HepG2 (cell line): Measurements from ENCODE around the gene PARP1. TPM values are rescaled to one million over a fixed set of nuclear protein-coding genes. Genes with fewer than 3 reads are reported as not detected.

Experiments
- ATAC-seq: fragments of 200-7000 bp; cut with Tn5 transposase; 3 replicates; pipeline ENCODE4 v1.9.1; 2020; ENCODE audit warnings: mild to moderate bottlenecking, moderate library complexity
- BruUV-seq: library from RNA; stranded (reverse); fragments of 400-500 nt; replicated peaks from 2 replicates; lab custom pipeline; 2021; lab: Mats Ljungman, UMichigan
- CTCF ChIA-PET: fragments of 300-600 bp; formaldehyde crosslinking; extraction: SDS; loops from one replicate; lab custom pipeline; 2021; ENCODE audit warnings: low total read pairs, inconsistent platforms, low intra/inter-chr PET ratio; lab: Yijun Ruan, JAX
- POLR2A ChIA-PET: fragments of 350-600 bp; sonication (Branson Sonifier 250); formaldehyde crosslinking; loops from one replicate; lab custom pipeline; 2020; ENCODE audit warnings: antibody characterized with exemption, inconsistent platforms; lab: Yijun Ruan, JAX
- DNase-seq: peaks from one replicate; pipeline ENCODE4 v3.0.0-alpha.2; 2015; ENCODE audit warnings: low spot score
- FAIRE-seq: peaks from 3 replicates; lab custom pipeline; 2011; peaks lifted over from hg19 to GRCh38; lab: Jason Lieb, UNC
- H2AFZ ChIP-seq: one replicate; pipeline ENCODE4 v1.6.1; 2011; ENCODE audit warnings: low read length, inconsistent platforms
- H3K27ac ChIP-seq: fragments of 300-600 bp; 3 replicates; pipeline ENCODE4 v1.8.0; 2011; ENCODE audit warnings: mixed run types, mild to moderate bottlenecking, mixed read lengths, low read length, inconsistent platforms; ENCODE audit not compliant: insufficient read depth; ENCODE audit errors: extremely low read length
- H3K27me3 ChIP-seq, 2 experiments: fragments of 200-600 bp in 1 of 2; 2 replicates in 1 of 2; 3 replicates in 1 of 2; pipeline versions ENCODE4 v1.6.0 to v1.8.0; 2011; ENCODE audit warnings: low read length in 2 of 2, mild to moderate bottlenecking in 2 of 2, moderate library complexity in 2 of 2, inconsistent platforms in 1 of 2; ENCODE audit not compliant: insufficient read depth in 2 of 2, control insufficient read depth in 1 of 2
- H3K36me3 ChIP-seq, 2 experiments: fragments of 200-600 bp in 1 of 2; replicated peaks in 1 of 2; 2 replicates in 1 of 2; 3 replicates in 1 of 2; pipeline versions ENCODE4 v1.5.1 to v1.8.0; 2011; ENCODE audit warnings: low read length in 2 of 2, inconsistent platforms in 1 of 2; ENCODE audit not compliant: insufficient read depth in 2 of 2, control insufficient read depth in 1 of 2
- H3K4me1 ChIP-seq: 2 replicates; pipeline ENCODE4 v1.5.1; 2012; ENCODE audit warnings: low read length, inconsistent platforms; ENCODE audit not compliant: insufficient read depth
- H3K4me2 ChIP-seq: 2 replicates; pipeline ENCODE4 v1.6.0; 2011; ENCODE audit warnings: low read depth, low read length, inconsistent platforms
- H3K4me3 ChIP-seq, 3 experiments: fragments of 200-600 bp in 1 of 3; sonication (generic), shearing (Covaris generic) in 1 of 3; replicated peaks in 1 of 3; 2 replicates each; pipeline ENCODE4 v1.5.1; 2011 to 2016; ENCODE audit warnings: low read length in 3 of 3, inconsistent platforms in 2 of 3, low read depth in 2 of 3, mild to moderate bottlenecking in 2 of 3, control low read depth in 1 of 3, mixed read lengths in 1 of 3; ENCODE audit not compliant: insufficient read depth in 1 of 3
- H3K79me2 ChIP-seq: one replicate; pipeline ENCODE4 v1.6.1; 2011; ENCODE audit warnings: low read length, inconsistent platforms; ENCODE audit not compliant: insufficient read depth
- H3K9ac ChIP-seq: 2 replicates; pipeline ENCODE4 v1.6.0; 2011; ENCODE audit warnings: mild to moderate bottlenecking, low read depth, low read length, inconsistent platforms; ENCODE audit not compliant: insufficient read depth
- H3K9me3 ChIP-seq: 2 replicates; pipeline ENCODE4 v1.5.1; 2012; ENCODE audit warnings: mild to moderate bottlenecking, low read length
- H4K20me1 ChIP-seq: 2 replicates; pipeline ENCODE4 v1.6.0; 2011; ENCODE audit warnings: inconsistent platforms, mild to moderate bottlenecking, low read length, moderate library complexity; ENCODE audit not compliant: insufficient read depth
- ARNT2 ChIP-seq: sonication (generic); formaldehyde crosslinking; IDR thresholded peaks from 2 replicates; pipeline ENCODE4 v1.8.0; 2022; ENCODE audit warnings: mild to moderate bottlenecking, low read depth, missing genetic modification reagents, moderate library complexity
- HDAC1 ChIP-seq: sonication (generic); formaldehyde crosslinking; IDR thresholded peaks from 2 replicates; pipeline ENCODE4 v1.5.1; 2020; ENCODE audit warnings: mild to moderate bottlenecking, missing genetic modification reagents
- HOXA5 ChIP-seq: sonication (generic); formaldehyde crosslinking; IDR thresholded peaks from 2 replicates; pipeline ENCODE4 v1.4.0; 2020; ENCODE audit warnings: missing genetic modification reagents
- KDM1A ChIP-seq: IDR thresholded peaks from 2 replicates; pipeline ENCODE4 v1.6.1; 2016; ENCODE audit warnings: missing compliant biosample characterization
- POLR2AphosphoS5 ChIP-seq: IDR thresholded peaks from 2 replicates; pipeline ENCODE4 v1.6.1; 2012; ENCODE audit warnings: low read depth, low read length
- PREB ChIP-seq: sonication (generic); formaldehyde crosslinking; IDR thresholded peaks from 2 replicates; pipeline ENCODE4 v1.4.0; 2020; ENCODE audit warnings: missing genetic modification reagents
- RFX1 ChIP-seq: fragments of 450-650 bp; IDR thresholded peaks from 2 replicates; pipeline ENCODE4 v1.6.1; 2017
- SKI ChIP-seq: fragments of 450-650 bp; IDR thresholded peaks from one replicate; pipeline ENCODE4 v1.6.1; 2018; ENCODE audit warnings: mild to moderate bottlenecking; ENCODE audit not compliant: partially characterized antibody
- SP4 ChIP-seq: sonication (generic); formaldehyde crosslinking; IDR thresholded peaks from 2 replicates; pipeline ENCODE4 v1.8.1; 2023; ENCODE audit warnings: mild to moderate bottlenecking, missing genetic modification reagents
- SRF ChIP-seq: IDR thresholded peaks from 2 replicates; pipeline ENCODE4 v1.6.1; 2011; ENCODE audit warnings: mild to moderate bottlenecking, low read depth, low read length, moderate library complexity
- TIGD3 ChIP-seq: sonication (generic); formaldehyde crosslinking; IDR thresholded peaks from 2 replicates; pipeline ENCODE4 v1.5.1; 2020; ENCODE audit warnings: mild to moderate bottlenecking, missing genetic modification reagents, borderline replicate concordance
- TOE1 ChIP-seq: sonication (generic); formaldehyde crosslinking; IDR thresholded peaks from 2 replicates; pipeline ENCODE4 v1.4.0; 2020; ENCODE audit warnings: mild to moderate bottlenecking, missing genetic modification reagents
- ZBTB1 ChIP-seq: sonication (generic); formaldehyde crosslinking; IDR thresholded peaks from 2 replicates; pipeline ENCODE4 v1.4.0; 2020; ENCODE audit warnings: missing genetic modification reagents, borderline replicate concordance
- ZEB1 ChIP-seq: IDR thresholded peaks from 2 replicates; pipeline ENCODE4 v1.6.1; 2012; ENCODE audit warnings: mild to moderate bottlenecking, low read depth, inconsistent platforms; ENCODE audit not compliant: insufficient replicate concordance
- ZNF446 ChIP-seq: sonication (generic); formaldehyde crosslinking; IDR thresholded peaks from 2 replicates; pipeline ENCODE4 v1.5.0; 2020; ENCODE audit warnings: mild to moderate bottlenecking, missing genetic modification reagents
- ZNF616 ChIP-seq: sonication (generic); formaldehyde crosslinking; IDR thresholded peaks from 2 replicates; pipeline ENCODE4 v1.5.0; 2020; ENCODE audit warnings: low read depth, mild to moderate bottlenecking, missing genetic modification reagents
- ZNF674 ChIP-seq: sonication (generic); formaldehyde crosslinking; IDR thresholded peaks from 2 replicates; pipeline ENCODE4 v1.5.0; 2020; ENCODE audit warnings: low read depth, mild to moderate bottlenecking, missing genetic modification reagents
- WGBS: methylation state at CpG from one replicate; pipeline ENCODE4 v1.1.6; 2017; ENCODE audit warnings: low lambda C conversion rate; 5-methylcytosine and 5-hydroxymethylcytosine counted together
- in situ Hi-C: cut with HindIII; loops from 2 replicates; pipeline ENCODE4 v1.10.0; 2017; ENCODE audit warnings: low pct_unique_long_range_greater_than_20kb; ENCODE audit not compliant: extremely low pct_ligation_motif_present
- intact Hi-C: fragments of 100-400 bp; cut with micrococcal nuclease; formaldehyde crosslinking; loops from one replicate; pipeline ENCODE4 v1.10.0; 2022; ENCODE audit not compliant: unreplicated experiment
- polyA plus RNA-seq, 8 experiments: library from polyadenylated mRNA; depleted of rRNA in 3 of 8; stranded (reverse) in 7 of 8; unstranded in 1 of 8; fragments of >200 nt; fragmentation: Illumina TruSeq in 4 of 8; extraction: Trizol in 4 of 8; gene quantifications; 2 replicates each; pipeline versions ENCODE4 v1.2.1 to v1.2.3, GENCODE V29; 2011 to 2016; ENCODE audit warnings: low read depth in 4 of 8, missing spikeins in 1 of 8, mixed read lengths in 1 of 8; ENCODE audit not compliant: insufficient read depth in 1 of 8
- total RNA-seq, 5 experiments: library from RNA; depleted of rRNA; stranded (reverse); fragments of >200 nt; fragmentation: Illumina TruSeq; extraction: Trizol; gene quantifications; 2 replicates each; pipeline ENCODE4 v1.2.3, GENCODE V29; 2016; ENCODE audit warnings: low read depth in 1 of 5

Gene PARP1
- total and polyA plus RNA-seq, 2 of the 13 experiments (the other 11 are each of a cell fraction or from before 2014, with no cell fraction given): 50.1 to 85.2 TPM

- ATAC-seq (no peak), FAIRE-seq (no peak)
- TF ChIP-seq SKI (no peak), ZNF674 (no peak), TIGD3 (CRISPR knock-in tag) (no peak), ZNF446 (CRISPR knock-in tag) (no peak), HDAC1 (no peak), ZNF616 (CRISPR knock-in tag) (no peak), TOE1 (CRISPR knock-in tag) (no peak), POLR2AphosphoS5 (no peak)
These were observed 28.6 kb upstream of the PARP1 start for GRCh38 chr1:226436472-226436854.

GRCh38 chr1:226433341-226433720, 25.4 kb upstream of the PARP1 start:
- Histone ChIP-seq H3K4me2 (no peak overlapping the region), H3K36me3 (no peaks in the 10 kb centered on the region), H3K9me3 (no peaks in the 10 kb centered on the region), H3K79me2 (no peaks in the 10 kb centered on the region), H3K9ac (no peak overlapping the region), H2AFZ (no peak overlapping the region), H3K27me3 (peaks cover 1 to 6% of the 10 kb centered on the region in 2 experiments; a peak in 3 of 5 replicates), H3K4me3 (no peak overlapping the region), H3K27ac (no peak overlapping the region), H4K20me1 (no peaks in the 10 kb centered on the region), H3K4me1 (no peaks in the 10 kb centered on the region)
- WGBS: 25% methylated on average over 4 of the region's 6 CpGs
- ATAC-seq (no peak), FAIRE-seq (no peak), DNase-seq (no peak)
- in situ Hi-C loops: no loop called here
- CTCF ChIA-PET: no interaction called here
- BruUV-seq: no TSS peak
- POLR2A ChIA-PET: no interaction called here
- intact Hi-C loops: no loop called here
- no peak for TF ChIP-seq ZEB1
- no peak for TF ChIP-seq ZBTB1 (CRISPR knock-in tag)
- TF ChIP-seq RFX1: no peak
- TF ChIP-seq ARNT2 (CRISPR knock-in tag): no peak
- TF ChIP-seq SRF: no peak
- TF ChIP-seq SP4 (CRISPR knock-in tag): no peak
- TF ChIP-seq HOXA5 (CRISPR knock-in tag): no peak
- TF ChIP-seq PREB: no peak
- no peak for TF ChIP-seq KDM1A (CRISPR knock-in tag)

More at GRCh38 chr1:226436472-226436854, 28.6 kb upstream of the PARP1 start:
- Histone ChIP-seq H3K27ac (no peak overlapping the region), H3K4me3 (no peak overlapping the region), H3K36me3 (no peaks in the 10 kb centered on the region), H3K79me2 (no peaks in the 10 kb centered on the region), H3K9ac (no peak overlapping the region), H3K4me2 (no peak overlapping the region), H3K27me3 (peaks cover 0 to 5% of the 10 kb centered on the region in 2 experiments; a peak in 2 of 5 replicates), H4K20me1 (no peaks in the 10 kb centered on the region), H3K4me1 (no peaks in the 10 kb centered on the region), H2AFZ (no peak overlapping the region), H3K9me3 (no peaks in the 10 kb centered on the region)
- in situ Hi-C loops: no loop called here
- 17% methylated on average over 1 of the region's 3 CpGs for WGBS
- ChIA-PET POLR2A (no interaction called here), CTCF (no interaction called here)
- intact Hi-C loops: no loop called here
- no TSS peak for BruUV-seq
- no peak for DNase-seq
